ENCODE measurements around the gene BRD7.

DNA sequence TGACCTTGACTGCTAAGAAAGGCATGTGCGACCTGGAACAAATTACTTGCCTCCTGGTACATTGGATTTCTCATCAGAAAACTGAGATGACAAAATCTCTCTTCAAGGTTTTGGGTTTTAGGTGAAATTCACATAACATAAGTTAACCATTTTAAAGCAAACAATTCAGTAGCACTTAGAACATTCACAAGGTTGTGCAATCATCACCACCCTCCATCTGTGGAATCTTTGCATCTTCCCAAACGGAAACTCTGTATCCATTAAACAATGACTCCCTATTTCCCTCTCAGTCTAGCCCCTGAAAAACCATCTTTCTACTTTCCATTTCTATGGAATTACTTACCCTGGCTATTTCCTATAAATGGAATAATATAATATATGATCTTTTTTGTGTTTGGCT is 42.2 kb upstream of the BRD7 start:
- TF ChIP-seq, protein P1, sequence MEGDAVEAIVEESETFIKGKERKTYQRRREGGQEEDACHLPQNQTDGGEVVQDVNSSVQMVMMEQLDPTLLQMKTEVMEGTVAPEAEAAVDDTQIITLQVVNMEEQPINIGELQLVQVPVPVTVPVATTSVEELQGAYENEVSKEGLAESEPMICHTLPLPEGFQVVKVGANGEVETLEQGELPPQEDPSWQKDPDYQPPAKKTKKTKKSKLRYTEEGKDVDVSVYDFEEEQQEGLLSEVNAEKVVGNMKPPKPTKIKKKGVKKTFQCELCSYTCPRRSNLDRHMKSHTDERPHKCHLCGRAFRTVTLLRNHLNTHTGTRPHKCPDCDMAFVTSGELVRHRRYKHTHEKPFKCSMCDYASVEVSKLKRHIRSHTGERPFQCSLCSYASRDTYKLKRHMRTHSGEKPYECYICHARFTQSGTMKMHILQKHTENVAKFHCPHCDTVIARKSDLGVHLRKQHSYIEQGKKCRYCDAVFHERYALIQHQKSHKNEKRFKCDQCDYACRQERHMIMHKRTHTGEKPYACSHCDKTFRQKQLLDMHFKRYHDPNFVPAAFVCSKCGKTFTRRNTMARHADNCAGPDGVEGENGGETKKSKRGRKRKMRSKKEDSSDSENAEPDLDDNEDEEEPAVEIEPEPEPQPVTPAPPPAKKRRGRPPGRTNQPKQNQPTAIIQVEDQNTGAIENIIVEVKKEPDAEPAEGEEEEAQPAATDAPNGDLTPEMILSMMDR (IDR thresholded peaks at IDR 0.05; ENCODE audit: poor library complexity), result no peak
- no peak for TF ChIP-seq EZH2phosphoT487 (IDR thresholded peaks at IDR 0.05; ENCODE audit: low read depth, severe bottlenecking, unreplicated experiment)
